Choroid plexus epithelial cell (primary cell): ENCODE measurements around the gene STPG4.

Experiments
- DNase-seq: peaks from one replicate; pipeline ENCODE4 v3.0.0-alpha.2; 2010; ENCODE audit warnings: low read depth
- H3K4me3 ChIP-seq: 2 replicates; pipeline ENCODE4 v1.5.1; 2011; ENCODE audit warnings: low read depth, mild to moderate bottlenecking, control low read depth, low read length, moderate library complexity
- CTCF ChIP-seq: conservative IDR thresholded peaks from 2 replicates; pipeline ENCODE4 v1.5.1; 2011; ENCODE audit warnings: low read depth, mild to moderate bottlenecking, control low read depth, inconsistent platforms, low read length, moderate library complexity

STPG4 gene

GRCh38 chr2:47196046-47196445 lies 40.9 kb upstream of the STPG4 start:
- no peak for DNase-seq
- no peak overlapping the region for H3K4me3 ChIP-seq
- no peak for TF ChIP-seq CTCF

GRCh38 chr2:47195148-47195547 lies 40.0 kb upstream of the STPG4 start:
- H3K4me3 ChIP-seq = no peak overlapping the region
- no peak for TF ChIP-seq CTCF
- DNase-seq = no peak

- no peak overlapping the region for H3K4me3 ChIP-seq
- no peak for DNase-seq
- TF ChIP-seq CTCF = no peak
These were observed 39.3 kb upstream of the STPG4 start for GRCh38 chr2:47194410-47194809.

- H3K4me3 ChIP-seq = no peak overlapping the region
- TF ChIP-seq CTCF = no peak
These were observed 38.5 kb upstream of the STPG4 start for GRCh38 chr2:47193607-47194006.

GRCh38 chr2:47190188-47190881 lies 35.2 kb upstream of the STPG4 start:
- peak; percentile 82 for DNase-seq
- no peak for TF ChIP-seq CTCF
- no peak overlapping the region for H3K4me3 ChIP-seq

More at GRCh38 chr2:47193607-47194006, 38.5 kb upstream of the STPG4 start:
- DNase-seq = peak; percentile 69

- peak; percentile 90 for DNase-seq
- no peak overlapping the region for H3K4me3 ChIP-seq
- TF ChIP-seq CTCF = no peak
These were observed 34.5 kb upstream of the STPG4 start for GRCh38 chr2:47189635-47190034.

GRCh38 chr2:47187069-47187468 lies 32.0 kb upstream of the STPG4 start:
- H3K4me3 ChIP-seq = no peak overlapping the region
- no peak for TF ChIP-seq CTCF
- DNase-seq = no peak
